Activated CD8-positive, alpha-beta memory T cell treated with anti-CD3 and anti-CD28 coated beads, Interleukin-2, amount 50 U/mL, for 1 hour (primary cell): ENCODE data around the gene DAGLA.

ENCODE experiments used
- DNase-seq: peaks from one replicate; pipeline ENCODE4 v3.0.0-alpha.2; 2020; ENCODE audit errors: extremely low read depth

DAGLA gene

DNA sequence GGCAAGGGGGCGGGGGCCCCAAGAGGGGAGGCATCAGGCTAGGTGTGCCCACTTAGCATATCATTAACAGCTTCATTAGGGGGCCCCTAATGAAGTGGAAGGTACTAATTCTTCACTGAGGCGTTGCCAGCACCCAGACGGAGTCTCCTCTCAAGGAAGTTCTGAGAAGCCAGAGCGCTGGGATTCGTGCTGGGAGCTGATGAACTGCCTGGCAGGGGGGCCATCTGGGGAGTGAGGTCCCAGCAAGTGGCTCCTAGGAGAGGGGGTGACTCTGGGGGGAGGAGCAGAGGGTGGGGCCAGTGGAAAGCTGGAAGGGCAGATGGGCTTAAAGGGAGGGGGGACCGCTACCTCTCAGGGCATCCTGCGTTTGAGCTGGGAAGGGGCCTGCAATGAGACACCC is 29.8 kb downstream of the DAGLA start:
- no peak for DNase-seq

DNA sequence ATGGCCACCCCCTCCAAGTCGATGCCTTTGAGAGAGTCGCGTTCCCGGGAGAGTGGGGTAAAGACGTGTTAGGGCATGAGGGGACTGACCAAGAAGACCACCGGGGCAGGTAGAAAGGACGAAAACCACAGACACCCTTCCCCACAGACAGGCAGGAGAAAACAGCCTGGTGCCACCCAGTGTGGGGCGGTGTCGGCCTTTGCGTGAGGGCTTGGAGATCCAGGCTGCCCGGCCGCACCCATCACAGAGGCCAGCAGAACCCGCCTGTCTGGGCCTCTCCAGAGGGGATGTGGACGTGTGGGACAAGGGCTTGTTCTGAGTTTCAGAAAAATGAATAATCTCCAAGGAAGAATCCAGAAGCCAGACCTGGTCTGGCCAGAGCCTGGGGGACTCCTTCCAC is 30.8 kb downstream of the DAGLA start:
- no peak for DNase-seq

DNA sequence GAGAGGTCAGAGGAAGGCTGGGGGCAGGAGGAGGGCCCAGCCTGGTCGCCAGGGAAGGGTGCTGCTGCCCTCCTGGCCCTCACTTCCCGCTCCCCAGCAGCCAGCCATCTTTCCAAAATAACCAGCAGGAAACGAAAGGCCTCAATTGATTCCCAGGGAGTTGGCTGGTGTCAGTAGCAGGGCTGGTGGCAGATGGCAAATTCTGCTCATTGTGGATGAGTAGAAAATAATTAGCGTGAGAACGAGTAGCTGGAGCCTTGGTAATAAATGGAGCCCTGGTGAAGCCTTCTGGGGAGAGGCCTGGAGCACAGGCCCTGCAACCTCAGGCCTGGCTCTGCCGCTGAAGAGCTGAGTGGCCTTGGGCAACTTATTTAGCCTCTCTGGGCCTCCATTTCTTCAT is 31.3 kb downstream of the DAGLA start:
- no peak for DNase-seq

DNA sequence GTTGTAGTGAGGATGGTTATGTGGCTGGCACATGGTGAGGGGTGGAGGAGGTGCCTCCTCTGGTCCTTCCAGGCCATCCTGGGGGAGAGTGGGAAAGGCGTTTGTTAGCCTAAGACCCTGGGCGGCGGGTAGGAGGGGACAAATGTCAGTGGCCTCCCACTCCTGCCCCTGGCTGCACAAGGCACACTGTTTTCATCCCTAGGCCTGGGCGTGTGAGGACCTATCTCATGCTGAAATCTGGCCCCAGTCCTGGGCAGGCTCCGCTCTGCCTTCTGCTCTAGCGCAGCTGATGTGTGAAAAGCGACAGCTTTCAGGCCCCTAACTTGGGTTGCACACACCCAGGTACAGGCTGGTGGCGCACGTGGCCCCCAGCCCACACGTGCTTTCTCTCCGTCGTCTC is 32.1 kb downstream of the DAGLA start:
- no peak for DNase-seq

DNA sequence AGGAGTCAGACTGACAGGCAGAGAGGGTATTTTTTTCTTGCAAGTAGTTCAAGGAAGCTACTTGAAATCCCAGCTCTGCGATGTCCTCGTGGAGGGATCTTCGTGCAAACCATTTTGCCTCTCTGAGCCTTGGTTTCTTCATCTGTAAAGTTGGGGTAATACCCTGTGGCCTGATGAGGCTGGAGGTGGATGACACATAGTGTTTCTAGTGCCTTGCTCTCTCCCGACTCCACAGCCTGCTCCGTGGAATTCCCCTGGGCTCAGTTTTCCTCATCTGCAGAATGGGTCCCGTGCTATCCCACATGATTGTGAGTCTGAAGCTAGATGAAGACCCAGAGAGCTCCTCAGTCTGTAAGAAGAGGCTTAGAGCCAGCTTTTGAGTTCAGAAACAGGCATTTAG is 32.7 kb downstream of the DAGLA start:
- no peak for DNase-seq

DNA sequence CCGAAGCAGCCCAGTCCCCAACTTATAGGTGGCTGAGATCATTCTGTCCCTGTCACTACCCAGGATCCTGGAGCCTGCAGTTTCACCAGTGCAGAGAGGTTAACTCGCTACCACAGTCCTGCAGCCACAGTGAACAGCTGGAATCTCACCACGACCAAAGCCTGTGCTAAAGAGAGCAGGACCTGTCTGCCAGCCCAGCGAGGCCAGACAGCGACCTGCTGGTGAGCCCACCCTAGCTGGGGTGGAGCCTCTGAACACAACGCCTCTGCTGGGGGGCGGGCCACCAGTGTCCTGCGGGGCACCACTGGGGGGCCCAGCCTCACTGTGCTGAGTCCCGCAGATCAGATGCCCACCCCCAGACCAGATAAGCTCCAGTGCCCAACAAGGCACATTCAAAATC is 33.3 kb downstream of the DAGLA start:
- DNase-seq, result no peak

DNA sequence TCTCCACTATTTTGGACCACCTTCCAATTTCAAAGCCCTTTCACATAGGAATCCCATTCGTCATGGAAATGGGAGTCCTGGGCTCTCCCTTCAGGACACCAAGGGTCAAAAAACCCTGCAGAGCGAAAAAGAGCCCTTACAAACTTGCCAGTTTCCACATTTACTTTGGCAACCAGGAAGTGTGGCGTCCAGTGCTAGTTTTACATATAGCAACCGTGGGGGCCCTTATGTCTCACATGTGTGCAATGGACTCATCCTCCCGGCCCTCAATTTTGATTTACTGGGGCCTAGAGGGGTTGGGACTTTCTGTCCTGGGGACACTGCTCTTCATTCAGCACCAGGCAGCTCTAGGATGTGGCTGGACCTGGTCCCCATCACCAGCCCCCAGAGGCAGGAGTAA is 33.7 kb downstream of the DAGLA start:
- DNase-seq, result no peak

DNA sequence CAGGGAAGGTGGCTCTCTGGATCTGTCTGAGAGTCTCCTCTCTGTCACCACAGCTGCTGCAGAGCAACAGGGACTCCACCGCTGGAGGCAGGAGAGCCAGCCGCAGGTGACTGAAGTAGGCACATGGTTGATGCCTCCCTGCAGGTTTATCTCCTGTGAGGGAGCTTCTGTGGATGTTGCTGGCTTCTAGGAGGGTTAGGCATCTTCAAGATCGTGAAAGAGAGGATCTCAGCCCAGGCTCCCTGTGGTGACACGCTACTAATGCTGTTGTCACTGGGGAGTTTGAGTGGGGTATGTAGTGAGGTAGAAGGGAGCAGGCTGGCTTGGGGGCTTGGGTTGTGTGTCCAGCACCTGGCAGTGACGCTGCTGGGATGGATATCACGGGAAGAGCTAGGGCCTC is 34.1 kb downstream of the DAGLA start:
- DNase-seq, result no peak

DNA sequence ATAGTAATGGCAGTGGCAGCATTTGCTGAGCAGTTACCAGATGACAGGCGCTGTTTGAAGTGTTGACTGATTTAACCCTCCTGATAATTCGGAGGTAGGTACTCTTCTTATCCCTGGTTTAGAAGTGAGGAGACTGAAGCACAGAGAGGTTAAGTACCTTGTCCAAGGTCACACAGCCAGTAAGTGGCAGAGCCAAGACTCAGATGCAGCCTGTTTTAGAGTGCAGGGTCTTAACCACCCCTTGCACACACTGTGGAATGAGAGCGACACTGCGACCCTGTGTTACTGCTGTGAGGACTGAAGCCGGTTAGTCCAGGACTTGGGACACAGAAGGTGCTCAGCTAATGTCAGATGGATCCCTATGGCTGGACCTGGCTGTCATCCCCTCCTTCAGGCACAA is 34.7 kb downstream of the DAGLA start:
- no peak for DNase-seq

DNA sequence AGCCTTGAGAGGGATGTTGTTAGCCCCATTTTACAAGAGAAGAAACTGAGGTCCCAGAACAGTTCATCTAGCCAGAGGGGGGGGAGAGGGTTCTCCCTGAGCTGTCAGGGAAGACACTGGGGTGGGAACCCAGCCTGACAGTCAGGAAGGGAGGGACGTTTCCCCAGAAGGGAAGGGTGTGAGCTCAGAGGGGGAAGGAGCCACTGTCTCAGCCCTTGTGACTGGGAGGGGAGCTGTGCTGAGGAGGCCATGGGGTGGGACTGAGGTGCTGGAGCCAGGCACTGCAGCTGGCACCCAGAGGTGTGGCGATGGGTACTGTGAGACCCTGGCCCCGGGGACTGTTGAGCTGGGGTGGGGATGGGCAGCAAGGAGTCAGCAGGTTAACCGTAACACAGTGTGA is 35.7 kb downstream of the DAGLA start:
- DNase-seq, result no peak

DNA sequence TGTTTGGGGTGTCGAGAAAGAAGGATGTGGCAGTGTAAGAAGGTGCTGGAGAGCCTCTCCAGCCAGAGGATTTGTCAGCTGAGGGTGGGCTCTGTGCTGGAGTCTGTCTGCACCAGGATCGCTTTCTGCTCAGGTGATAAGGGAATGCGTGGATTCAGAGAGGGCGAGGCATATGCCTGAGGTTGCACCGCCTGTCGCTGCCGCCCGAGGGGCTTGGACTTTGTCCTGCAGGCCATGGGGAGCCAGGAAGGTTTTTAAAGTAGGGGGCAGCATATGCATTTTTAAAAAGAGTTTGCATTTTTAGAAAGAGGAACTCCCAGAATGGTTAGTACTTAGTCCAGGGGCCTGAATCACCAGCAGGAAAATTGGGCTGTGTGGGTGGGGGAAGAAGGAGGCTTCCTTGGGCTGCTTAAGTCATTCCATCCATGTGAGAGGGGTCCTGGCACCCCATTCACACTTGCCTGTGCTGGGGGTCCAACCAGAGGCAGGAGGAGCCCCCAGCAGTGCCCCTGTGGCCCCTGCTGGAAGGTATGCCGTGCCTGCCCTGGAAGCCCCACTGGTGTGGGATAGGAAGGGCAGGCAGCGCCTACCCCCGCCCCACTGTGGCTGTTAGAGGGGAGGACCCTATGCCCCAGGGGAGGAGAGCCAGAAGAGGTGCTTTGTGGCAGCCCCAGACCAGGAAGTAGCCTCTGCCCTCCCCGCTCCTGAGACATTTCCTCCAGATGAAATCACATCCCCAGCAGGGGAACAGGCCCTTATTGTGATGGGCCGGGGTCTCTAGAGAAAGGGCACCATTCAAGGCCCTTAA is 36.5 kb downstream of the DAGLA start:
- no peak for DNase-seq

DNA sequence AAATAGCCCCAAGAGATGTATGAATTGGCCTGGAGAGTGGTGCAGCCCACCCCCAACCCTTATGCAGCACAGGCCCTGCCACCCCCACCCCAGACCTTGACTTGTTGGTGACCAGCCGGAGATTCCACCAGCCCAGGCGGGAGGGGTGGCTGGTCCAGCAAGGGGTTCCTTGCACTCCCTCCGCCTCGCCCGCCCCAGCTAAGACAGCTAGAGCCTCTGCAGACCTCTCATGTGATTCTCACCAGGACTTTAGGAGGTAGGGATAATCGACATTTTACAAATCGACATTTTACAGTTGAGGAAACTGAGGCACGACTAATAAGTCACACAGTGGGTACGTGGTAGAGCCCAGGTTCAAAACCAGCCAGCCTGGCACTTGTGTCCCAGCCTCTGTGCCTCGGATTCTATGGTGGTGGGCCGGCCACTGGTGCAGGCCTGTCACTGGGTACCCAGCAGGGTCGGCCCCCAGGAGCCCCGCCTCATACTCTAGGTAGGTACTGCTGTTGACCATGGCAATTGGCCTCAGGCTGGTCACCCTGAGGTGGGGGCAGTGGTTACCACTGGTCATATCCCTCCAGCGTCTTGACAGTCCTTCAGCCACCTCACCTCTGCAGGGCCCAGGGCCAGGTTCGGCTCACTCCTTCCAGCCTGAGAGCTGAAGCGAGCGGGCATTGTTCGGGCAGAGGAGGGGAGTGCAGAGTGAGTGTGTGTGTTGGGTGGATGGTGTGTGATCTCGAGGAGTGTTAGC is 37.3 kb downstream of the DAGLA start:
- no peak for DNase-seq

DNA sequence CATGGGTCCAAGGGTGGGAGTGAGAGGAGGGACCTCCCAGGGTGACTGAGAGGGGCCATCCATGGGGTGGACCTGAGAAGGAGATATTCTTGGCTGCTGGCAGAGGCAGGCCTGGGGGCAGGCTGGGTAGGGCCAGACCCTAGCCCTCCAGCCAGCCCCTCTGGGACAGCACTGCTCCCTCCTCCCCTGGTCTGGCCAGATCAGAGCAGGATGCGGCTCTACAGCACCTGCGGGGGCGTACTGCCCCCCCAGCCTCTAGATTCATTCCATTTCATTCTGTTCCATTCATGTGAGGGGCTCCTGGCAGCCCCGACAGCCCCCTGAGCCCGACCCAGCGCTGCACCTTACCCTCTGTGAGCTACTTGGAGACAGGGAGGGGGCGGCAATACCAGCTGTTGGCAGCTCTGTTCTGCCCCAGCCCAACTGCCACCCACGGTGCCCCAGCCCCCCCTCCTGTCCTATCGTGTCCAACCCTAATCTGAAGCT is 37.9 kb downstream of the DAGLA start:
- no peak for DNase-seq

DNA sequence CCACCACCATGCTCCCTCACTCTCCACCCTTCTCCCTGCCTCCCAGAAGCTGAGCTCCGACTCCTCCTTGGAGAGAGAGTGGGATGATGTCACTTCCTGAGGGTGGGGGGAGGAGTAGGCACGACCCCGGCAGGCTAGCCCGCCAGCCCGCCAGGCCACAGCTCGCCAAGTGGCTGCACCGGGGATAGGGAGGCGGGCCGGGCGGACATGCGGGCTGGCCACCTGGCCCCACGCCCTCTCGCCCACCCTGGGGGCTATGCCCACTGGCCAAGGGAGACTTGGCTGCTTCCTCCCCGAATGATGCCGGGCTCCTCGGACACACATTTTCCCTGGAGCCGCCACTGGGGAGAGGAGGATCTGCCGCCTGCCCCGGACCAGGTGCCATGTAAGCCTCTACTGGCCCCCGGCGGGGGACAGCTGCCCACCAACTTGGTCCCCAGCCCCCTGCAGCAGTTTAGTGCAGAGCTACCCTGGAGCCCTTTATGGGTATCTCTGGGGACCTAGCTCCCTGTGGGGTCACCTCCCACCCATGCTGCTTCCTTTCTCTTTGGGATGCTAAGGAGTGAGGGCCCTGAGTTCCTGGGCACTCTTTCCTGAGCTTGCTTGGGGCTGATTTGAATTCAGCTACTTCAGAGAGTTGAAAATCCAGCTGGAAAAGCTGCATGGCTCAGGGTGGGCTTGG is 38.6 kb downstream of the DAGLA start:
- no peak for DNase-seq

DNA sequence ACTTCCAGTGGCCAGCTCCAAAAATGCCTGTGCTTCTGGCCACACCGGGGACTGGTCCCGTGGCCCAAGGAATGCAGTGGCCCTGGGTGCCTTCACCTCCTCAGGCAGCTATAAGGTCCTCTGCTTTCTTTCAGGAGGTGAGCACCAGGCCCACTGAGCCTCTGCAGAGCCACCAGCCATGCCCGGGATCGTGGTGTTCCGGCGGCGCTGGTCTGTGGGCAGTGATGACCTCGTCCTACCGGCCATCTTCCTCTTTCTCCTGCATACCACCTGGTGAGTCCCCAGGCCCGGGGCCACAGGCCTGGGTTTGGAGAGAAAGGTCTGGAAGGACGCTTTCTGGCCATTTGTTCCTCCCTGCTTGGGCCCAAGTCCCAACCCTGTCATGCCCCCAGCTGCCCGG is 39.8 kb downstream of the DAGLA start:
- DNase-seq, result no peak

DNA sequence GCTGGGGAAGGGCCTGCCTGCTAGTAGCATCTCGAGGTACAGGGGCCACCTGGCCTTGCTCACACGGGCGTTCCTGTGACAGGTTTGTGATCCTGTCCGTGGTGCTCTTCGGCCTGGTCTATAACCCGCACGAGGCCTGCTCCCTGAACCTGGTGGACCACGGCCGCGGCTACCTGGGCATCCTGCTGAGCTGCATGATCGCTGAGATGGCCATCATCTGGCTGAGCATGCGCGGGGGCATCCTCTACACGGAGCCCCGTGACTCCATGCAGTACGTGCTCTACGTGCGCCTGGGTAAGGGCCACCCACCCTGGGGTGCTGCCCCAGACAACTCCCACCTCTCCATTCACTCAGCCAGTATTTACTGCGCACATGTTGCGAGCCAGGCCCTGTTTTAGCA is 40.4 kb downstream of the DAGLA start:
- DNase-seq, result no peak

DNA sequence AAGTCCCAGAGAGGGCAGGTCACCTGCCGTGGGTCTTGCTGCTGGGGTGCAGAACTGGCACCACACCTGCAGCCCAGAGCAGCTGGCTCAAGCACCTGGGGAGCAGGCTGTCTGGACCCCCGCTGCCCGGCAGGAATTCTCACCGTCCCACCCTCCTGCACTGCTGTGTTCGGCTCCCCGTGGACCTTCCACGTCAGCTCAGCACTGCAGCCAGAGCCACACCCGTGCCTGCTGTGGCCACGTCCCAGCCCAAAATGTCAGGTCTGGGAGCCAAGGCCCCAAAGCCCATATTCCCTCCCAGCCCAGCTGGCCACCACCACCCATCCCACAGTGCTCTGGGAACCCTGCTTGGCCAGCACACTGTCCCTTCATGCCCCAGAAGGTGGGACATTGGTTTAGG is 44.2 kb downstream of the DAGLA start:
- DNase-seq, result no peak

DNA sequence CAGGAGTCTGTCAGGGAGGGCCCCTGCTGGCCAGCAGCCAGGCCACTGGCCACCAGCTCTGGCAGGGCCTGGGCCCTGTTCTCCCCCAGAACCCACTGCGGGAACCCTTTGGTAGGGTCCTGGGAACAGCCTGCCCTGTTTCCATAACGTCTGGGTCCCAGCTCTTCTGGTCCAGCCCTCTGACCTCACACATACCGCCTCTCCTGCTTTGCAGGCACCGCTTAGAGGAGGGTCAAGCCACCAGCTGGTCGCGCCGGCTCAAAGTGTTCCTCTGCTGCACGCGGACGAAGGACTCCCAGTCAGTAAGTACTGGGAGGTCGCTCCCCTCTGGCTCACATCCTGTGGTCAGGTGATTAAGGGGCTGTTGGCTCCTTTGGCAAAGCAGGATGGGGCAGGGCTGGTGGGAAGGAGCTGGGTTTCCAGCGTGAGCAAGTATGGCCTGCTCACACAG is 45.6 kb downstream of the DAGLA start:
- no peak for DNase-seq

DNA sequence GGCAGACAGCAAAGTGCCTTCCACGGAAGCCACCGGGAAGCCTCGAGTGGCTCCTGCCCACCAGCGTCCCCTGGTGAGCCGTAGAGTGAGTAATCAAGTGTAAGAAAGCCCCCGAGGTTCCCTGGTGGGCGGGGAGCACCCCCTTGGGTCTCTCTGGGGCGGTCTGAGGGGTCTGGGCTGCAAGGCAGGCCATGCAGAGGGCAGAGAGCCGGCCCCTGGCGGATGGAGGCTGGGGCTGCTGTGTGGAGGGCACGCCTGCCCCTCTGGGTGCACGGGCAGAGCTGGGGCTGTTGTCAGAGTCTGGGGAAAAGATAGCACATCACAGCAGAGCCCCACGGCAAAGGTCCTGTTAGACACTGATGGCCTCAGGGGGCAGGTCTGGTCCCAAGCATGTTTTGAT is 46.6 kb downstream of the DAGLA start:
- DNase-seq, result no peak

DNA sequence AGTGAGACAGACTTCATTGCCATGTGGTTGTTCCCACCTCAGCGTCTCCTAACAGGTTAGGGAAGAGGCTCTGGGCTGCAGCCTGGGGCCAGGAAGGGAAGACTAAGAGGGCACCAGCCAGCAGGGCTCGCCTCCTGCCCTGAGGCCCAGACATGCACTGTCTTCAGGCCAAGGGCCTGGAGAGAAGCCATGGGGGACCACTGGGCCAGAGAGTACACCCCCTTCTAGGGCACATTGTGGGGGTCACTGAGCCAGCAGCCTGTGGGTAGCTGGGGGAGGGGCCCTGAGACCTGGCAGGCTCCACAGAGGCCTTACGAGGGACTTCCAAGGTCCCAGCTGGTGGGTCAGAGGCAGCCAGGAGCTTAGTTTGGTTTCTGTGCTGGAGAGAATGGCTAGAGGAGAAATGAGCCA is 47.2 kb downstream of the DAGLA start:
- DNase-seq, result no peak

DNA sequence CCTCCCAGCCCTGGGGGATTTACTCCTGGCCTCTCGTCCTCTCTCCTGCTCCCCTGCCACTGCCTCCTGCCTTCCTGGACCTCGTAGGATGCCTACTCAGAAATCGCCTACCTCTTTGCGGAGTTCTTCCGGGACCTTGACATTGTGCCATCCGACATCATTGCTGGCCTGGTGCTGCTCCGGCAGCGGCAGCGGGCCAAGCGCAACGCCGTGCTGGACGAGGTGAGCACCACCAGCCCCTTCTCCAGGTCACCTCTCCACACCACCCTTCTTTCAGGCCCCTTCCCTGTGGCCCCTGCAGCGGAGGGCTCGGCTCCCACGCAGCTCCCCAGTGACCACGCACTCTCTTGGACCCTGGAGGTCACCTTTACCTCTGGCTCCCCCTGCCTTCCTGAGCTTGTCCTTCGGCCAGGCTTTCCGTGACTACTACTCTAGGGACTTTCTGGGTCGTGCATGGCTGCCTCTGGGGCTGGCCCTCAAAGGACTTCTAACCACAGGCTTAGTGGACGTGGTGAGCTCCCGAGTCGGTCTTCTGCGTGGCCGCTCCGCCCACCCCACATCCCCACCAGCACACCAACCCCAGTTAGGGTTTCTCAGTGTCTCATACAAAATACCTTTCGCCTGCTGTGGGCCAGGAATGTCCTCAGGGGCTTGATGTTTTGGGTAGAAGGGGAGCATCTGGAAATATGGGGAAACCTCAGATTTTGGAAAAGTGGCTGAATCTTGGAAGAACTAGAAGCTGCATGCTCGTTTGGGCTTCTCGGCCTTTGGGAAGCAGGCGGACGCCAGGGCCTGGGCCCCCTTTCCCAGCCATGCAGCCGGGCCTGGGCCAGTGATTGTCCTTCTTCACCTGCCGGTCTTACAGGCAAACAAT is 48.1 kb downstream of the DAGLA start:
- no peak for DNase-seq

DNA sequence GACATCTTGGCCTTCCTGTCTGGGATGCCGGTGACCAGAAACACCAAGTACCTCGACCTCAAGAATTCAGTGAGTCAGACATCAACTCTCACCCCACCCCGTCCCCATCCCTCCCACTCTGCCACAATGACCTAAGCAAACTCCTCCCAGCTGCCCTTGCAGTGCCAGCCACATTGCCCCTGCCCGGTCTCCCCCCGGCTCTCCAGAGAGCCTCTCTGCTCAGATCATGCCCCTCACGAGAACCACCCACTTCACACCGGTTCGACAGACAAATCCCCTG is 48.7 kb downstream of the DAGLA start:
- no peak for DNase-seq
